HG03064 (cell line): Measurements from ENCODE around the gene UQCC2.

Experiments
- ATAC-seq: cut with Tn5 transposase; IDR thresholded peaks from one replicate; pipeline ENCODE4 v1.9.1; 2021; ENCODE audit warnings: low read depth; ENCODE audit not compliant: unreplicated experiment

The UQCC2 gene

GRCh38 chr6:33693186-33694105 is 18.1 kb downstream of the UQCC2 start:
- no peak for ATAC-seq

DNA sequence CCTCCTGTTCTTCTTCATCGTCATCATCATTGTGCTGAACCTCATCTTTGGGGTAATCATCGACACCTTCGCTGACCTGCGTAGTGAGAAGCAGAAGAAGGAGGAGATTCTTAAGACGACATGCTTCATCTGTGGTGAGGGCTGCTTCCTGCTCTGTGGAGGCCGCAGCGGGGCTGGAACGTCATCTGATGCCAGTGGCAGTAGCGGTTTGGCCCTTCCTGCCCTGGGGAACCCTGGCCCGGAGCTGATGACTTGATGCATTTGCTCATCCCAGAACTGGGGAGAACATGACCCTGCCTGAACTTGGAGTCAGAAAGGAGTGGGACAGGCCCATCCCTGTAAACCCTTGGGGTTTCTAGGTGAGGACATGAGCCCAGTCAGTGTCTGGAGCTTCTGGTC is 18.7 kb downstream of the UQCC2 start:
- ATAC-seq = no peak

DNA sequence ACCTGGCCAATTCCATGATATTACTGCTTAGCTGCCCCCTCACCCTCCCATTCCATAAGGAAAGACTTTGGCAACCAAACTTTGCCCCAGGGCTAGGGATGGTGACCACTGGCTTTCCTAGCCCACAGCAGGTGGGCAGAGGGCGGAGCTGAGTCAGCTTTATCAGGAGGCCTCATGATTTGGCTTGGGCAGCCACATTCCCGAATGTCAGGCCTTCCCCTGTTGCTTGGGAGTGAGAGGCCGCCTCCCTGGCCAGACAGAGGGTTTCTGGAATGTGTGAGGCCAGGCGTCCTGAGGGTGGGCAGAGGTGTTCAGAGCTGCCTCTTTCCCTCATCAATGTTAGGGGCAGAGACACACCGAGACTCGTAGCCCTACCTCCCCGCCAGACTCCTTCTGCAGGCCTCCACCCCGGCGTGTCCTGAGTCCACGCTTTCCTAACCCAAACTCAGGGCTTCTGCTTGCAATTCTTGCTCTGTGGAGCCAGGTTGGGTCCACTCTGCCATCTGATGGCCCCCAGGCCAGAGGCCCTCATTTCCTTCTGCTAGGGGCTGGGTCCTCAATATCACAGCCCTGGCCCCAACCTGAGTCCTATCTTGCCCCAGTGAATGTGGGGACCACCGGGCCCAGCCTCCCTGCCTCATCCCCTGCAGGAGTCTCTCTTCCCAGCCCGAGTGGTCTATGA is 19.3 kb downstream of the UQCC2 start:
- ATAC-seq = no peak

DNA sequence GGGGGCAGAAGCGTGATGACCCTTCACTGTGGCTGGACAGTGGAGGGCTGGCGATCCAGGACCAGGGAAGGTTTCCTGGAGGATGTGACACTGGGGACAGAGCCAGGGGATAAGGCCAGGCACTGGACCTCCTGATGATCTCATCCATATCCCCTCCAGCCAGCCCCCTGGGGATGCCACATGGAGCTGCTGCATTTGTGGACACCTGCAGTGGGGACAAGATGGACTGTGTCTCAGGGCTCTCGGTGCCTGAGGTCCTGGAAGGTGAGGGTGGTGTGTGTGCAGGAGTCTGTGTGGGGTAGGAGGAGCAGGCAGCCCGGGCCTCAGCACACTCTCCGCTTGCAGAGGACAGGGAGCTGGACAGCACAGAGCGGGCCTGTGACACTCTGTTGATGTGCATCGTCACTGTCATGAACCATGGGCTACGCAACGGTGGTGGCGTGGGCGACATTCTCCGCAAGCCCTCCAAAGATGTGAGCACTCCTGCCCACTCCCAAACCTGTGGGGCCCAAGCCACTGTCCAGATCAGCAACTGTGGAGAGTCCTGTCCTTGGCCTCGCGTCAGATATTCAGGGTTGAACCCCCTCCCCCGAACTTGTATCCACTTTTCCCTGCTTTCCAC is 19.9 kb downstream of the UQCC2 start:
- ATAC-seq = no peak

DNA sequence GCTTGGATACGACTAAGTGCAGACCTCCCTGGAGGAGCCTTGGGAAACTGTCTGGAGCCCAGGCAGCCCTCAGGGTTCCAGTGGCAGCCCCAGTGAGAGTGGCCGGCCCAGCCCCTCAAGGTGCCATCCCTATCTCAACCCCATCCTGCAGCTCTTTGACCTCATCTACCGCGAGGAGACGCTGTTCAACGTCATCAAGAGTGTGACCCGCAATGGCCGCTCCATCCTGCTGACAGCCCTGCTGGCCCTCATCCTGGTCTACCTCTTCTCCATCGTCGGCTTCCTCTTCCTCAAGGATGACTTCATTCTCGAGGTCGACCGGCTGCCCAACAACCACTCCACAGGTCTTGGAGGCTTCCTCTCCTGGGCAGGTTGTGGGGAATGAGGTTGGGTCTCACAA is 20.7 kb downstream of the UQCC2 start:
- ATAC-seq = no peak

DNA sequence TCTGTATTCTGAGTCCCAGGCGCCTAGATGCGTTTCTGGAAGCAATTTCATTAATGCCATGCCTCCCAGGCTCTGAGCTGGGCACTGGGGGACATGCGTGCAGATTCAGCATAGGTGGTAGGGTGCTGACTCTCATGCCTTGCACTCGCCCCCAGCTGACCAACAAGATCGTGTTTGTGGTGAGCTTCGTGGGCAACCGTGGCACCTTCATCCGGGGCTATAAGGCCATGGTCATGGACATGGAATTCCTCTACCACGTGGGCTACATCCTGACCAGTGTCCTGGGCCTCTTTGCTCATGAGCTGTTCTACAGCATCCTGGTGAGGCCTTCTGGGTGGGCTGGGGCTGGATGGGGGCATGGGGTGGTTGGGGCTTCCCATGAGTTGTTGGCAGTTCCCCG is 21.6 kb downstream of the UQCC2 start:
- ATAC-seq = no peak

DNA sequence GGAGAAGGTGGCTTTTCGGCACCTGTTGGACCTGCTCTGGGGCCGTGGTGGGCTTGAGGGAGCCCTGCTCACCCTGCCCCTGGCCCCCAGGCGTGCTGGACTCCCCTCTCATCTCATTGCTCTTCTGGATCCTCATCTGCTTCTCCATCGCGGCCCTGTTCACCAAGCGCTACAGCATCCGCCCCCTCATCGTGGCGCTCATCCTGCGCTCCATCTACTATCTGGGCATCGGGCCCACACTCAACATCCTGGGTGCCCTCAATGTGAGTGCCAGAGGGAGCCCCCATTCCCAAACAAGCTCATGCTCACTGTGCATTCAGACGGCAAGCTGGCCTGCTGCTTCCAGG is 22.4 kb downstream of the UQCC2 start:
- no peak for ATAC-seq

DNA sequence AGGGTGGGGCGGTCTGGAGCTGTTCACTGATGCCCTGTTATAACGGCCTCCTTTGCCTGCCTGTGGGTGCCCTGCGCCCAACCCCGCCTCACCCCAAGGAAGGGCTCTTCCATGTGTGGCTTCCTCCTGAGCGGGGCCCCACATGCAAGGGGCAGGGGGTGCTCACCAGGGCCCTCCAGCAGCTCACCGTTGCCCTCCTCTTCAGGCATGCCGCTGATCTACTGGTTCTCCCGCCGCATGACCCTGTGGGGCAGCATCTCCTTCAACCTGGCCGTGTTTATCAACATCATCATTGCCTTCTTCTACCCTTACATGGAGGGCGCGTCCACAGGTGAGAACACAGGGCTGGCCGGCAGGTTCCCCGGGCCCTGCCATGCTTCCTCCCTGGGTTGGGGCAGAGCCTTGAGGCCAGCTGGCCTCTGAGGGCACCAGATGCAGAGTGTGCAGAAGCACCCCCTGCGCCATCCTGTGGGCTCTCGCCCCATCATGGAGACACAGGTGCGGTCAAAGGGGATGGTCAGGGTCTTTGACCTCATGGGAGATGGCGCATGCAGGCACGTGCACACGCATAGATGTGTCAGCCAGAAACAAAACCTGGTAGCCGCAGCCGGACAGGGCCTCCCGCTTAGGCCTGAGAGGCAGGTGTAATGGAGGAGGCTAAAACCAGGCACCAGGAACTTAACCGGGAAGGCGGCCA is 22.9 kb downstream of the UQCC2 start:
- ATAC-seq = no peak

DNA sequence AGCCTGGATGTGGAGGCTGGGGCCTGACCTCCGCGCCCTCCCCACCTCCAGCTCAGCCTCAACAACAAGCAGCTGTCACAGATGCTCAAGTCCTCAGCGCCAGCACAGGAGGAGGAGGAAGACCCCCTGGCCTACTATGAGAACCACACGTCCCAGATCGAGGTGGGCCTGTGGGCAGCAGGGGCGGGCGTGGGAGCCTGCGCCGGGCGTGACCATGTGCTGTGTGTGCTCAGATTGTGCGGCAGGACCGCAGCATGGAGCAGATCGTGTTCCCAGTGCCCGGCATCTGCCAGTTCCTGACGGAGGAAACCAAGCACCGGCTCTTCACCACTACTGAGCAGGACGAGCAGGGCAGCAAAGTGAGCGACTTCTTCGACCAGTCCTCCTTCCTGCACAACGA is 23.5 kb downstream of the UQCC2 start:
- no peak for ATAC-seq

GRCh38 chr6:33686981-33687975 is 24.2 kb downstream of the UQCC2 start:
- ATAC-seq = no peak

DNA sequence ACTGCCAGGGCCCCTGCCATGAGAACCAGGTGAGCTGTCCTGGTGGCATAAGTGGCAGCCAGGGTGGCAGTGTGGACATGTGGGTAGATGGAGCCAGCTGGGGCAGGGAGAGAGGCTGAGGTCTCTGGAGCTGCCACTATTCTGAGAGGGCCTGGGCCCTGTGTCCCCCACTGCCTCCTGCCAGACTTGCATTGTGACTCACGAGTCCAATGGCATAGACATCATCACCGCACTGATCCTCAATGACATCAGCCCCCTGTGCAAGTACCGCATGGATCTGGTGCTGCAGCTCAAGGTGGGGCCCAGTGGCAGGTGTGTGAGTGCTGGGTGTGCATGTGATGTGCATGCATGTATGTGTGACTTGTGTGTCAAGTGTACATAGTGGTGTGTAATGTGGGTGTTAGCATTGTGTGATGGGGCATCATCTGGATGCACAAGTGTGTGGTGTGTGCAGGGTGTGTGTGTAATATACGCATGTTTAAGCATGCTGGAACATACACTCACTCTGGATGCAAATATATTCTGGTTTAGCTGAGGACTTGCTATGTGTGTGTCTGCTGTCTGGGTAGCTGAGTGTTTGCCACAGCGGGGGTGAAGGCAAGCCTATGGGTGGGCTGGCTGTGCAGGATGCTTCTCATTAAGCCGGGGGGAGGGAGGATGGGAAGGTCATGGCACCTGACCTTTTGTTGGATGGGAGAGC is 25.1 kb downstream of the UQCC2 start:
- ATAC-seq = no peak

DNA sequence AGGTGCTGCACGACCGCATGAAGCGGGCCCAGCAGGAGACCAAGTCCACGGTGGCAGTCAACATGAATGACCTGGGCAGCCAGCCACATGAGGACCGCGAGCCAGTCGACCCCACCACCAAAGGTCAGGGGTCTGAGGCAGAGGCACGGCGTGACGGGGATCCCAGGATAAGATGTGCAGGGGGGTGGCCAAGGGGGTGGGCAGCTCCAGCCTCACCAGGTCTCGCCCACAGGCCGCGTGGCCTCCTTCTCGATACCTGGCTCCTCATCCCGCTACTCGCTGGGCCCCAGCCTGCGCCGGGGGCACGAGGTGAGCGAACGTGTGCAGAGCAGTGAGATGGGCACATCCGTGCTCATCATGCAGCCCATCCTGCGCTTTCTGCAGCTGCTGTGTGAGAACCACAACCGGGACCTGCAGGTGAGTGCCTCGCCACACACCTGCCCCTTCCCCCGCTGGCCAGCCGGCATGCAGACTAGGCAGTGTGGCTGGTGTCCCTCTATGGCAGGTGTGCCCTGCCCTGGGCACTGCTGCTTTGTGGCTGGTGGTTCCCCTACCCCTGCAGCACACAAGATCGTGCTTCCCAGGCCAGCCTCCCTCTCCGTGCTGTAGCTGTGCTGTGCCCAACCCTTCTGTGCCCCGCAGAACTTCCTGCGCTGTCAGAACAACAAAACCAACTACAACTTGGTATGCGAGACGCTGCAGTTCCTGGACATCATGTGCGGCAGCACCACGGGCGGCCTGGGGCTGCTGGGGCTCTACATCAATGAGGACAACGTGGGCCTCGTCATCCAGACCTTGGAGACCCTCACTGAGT is 25.9 kb downstream of the UQCC2 start:
- ATAC-seq = no peak

- ATAC-seq = no peak
Observed at GRCh38 chr6:33684983-33685382, 26.5 kb downstream of the UQCC2 start.

DNA sequence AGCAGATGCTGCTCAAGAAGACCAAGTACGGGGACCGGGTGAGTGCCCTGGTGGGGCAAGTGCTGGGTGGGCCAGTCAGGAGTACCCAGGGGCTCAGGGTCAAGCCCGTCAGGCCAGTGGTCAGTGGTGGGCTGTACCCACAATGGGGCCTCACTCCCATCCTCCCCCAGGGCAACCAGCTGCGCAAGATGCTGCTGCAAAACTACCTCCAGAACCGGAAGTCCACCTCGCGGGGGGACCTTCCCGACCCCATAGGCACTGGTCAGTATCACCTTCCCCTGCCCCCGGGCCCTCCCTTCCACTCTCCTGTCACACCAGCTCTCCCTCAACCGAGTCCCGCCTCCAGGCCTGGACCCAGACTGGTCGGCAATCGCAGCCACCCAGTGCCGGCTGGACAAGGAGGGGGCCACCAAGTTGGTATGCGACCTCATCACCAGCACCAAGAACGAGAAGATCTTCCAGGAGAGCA is 27.0 kb downstream of the UQCC2 start:
- no peak for ATAC-seq

DNA sequence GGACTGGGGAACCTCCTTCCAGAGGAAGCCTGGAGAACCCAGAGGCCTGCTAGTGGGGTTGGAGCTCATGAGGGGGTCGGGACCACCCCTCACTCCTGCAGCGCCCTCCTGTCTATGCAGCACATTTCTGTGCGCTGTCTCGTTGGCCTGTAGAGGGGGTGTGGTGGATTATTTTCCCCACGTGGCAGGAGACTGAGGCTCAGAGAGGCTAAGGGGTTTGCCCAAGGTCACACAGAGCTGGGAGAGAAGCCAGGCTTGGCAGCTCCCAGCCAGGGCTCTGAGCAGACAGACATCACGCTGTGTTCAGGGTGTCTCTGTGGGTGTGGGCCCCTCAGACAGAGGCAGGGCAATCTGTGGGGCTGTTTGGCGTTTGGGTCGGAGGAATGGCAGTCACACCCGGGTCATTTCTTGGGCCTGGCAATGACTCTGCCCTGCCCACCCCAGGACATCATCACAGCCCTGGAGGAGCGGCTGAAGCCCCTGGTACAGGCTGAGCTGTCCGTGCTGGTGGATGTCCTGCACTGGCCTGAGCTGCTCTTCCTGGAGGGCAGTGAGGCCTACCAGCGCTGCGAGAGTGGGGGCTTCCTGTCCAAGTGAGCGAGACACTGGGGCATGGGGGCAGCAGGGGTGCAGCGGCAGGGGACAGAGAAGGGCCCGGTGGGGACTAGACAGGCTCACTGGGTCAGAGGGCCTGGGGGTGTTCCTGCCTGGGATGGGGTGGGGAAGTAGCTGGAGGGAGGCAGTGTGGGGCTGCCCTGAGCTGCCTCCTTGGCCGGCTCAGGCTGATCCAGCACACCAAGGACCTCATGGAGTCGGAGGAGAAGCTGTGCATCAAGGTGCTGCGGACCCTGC is 27.7 kb downstream of the UQCC2 start:
- ATAC-seq = no peak

DNA sequence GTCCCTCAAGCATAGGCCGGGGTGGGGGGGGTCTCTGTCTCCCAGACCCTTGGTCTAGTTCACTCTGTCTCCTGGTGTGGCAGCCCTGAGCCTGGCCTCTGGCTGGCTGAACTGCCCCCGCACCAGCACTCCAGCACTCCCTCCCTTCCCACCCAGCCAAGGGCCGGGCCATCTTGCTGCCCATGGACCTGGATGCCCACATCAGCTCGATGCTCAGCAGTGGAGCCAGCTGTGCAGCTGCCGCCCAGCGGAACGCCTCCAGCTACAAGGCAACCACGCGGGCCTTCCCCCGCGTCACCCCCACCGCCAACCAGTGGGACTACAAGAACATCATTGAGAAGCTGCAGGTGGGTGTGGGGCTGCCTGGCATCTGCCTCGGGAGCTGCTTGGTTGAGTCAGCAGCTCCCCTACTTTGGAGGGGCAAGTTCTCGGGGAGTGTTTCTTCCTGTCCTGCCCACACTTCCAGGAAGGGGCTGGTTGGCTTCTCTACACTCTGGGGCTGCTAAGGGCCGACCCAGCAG is 28.4 kb downstream of the UQCC2 start:
- ATAC-seq = no peak

GRCh38 chr6:33682341-33682740 is 29.2 kb downstream of the UQCC2 start:
- ATAC-seq = no peak
